SK-N-SH treated with all-trans-retinoic acid at 6 μM for 48 hours (cell line): ENCODE measurements around the gene POC1A.
A peak's percentile ranks its signal among the peaks of the same experiment; 100 is the strongest.

Experiments used
- ATAC-seq: fragments of 200-7000 bp; cut with Tn5 transposase; 3 replicates; pipeline ENCODE4 v1.9.1; 2020; ENCODE audit warnings: mild to moderate bottlenecking, moderate library complexity
- BACH2 ChIP-seq: fragments of 250-450 bp; sonication (Bioruptor Pico); IDR thresholded peaks from 2 replicates; pipeline ENCODE4 v1.9.0; 2021; ENCODE audit warnings: mild to moderate bottlenecking, borderline replicate concordance
- CSDC2 ChIP-seq: fragments of 250-450 bp; sonication (Bioruptor Pico); IDR thresholded peaks from 2 replicates; pipeline ENCODE4 v1.5.0; 2020; ENCODE audit warnings: mild to moderate bottlenecking, moderate library complexity
- GLIS3 ChIP-seq: fragments of 250-450 bp; sonication (Bioruptor Pico); IDR thresholded peaks from 2 replicates; pipeline ENCODE4 v1.5.0; 2020; ENCODE audit warnings: mild to moderate bottlenecking, moderate library complexity
- OSR1 ChIP-seq: fragments of 250-450 bp; sonication (Bioruptor Pico); IDR thresholded peaks from 2 replicates; pipeline ENCODE4 v1.8.0; 2022; ENCODE audit warnings: moderate library complexity, mild to moderate bottlenecking, inconsistent platforms
- SNAI2 ChIP-seq: fragments of 250-450 bp; sonication (Bioruptor Pico); IDR thresholded peaks from 2 replicates; pipeline ENCODE4 v1.5.0; 2020; ENCODE audit warnings: mild to moderate bottlenecking, moderate library complexity
- TCF4 ChIP-seq: fragments of 250-450 bp; sonication (Bioruptor Pico); IDR thresholded peaks from 2 replicates; pipeline ENCODE4 v1.8.0; 2021; ENCODE audit warnings: mild to moderate bottlenecking, moderate library complexity, borderline replicate concordance
- ZFP30 ChIP-seq: fragments of 450-650 bp; formaldehyde crosslinking; IDR thresholded peaks from 2 replicates; pipeline ENCODE4 v1.5.0; 2022; ENCODE audit warnings: mild to moderate bottlenecking, moderate library complexity
- ZNF565 ChIP-seq: fragments of 450-650 bp; formaldehyde crosslinking; conservative IDR thresholded peaks from 2 replicates; pipeline ENCODE4 v1.5.0; 2020; ENCODE audit warnings: low read depth, mild to moderate bottlenecking, moderate library complexity
- ZNF70 ChIP-seq: fragments of 450-650 bp; formaldehyde crosslinking; IDR thresholded peaks from 2 replicates; pipeline ENCODE4 v1.5.0; 2020; ENCODE audit warnings: mild to moderate bottlenecking, moderate library complexity
- ZNF8 ChIP-seq: fragments of 450-650 bp; formaldehyde crosslinking; IDR thresholded peaks from 2 replicates; pipeline ENCODE4 v1.5.0; 2020; ENCODE audit warnings: mild to moderate bottlenecking, moderate library complexity
- TF ChIP-seq, protein P1 (sequence below): fragments of 250-450 bp; sonication (Bioruptor Pico); IDR thresholded peaks from 2 replicates; pipeline ENCODE4 v1.5.0; 2020; ENCODE audit warnings: mild to moderate bottlenecking, moderate library complexity
- TF ChIP-seq, protein P2 (sequence below): fragments of 250-450 bp; sonication (Bioruptor Pico); IDR thresholded peaks from 2 replicates; pipeline ENCODE4 v1.5.1; 2021; ENCODE audit warnings: mild to moderate bottlenecking, moderate library complexity
- TF ChIP-seq, protein P3 (sequence below): fragments of 250-450 bp; sonication (Bioruptor Pico); IDR thresholded peaks from 2 replicates; pipeline ENCODE4 v1.5.1; 2020; ENCODE audit warnings: low read depth, mild to moderate bottlenecking, moderate library complexity

POC1A gene

DNA sequence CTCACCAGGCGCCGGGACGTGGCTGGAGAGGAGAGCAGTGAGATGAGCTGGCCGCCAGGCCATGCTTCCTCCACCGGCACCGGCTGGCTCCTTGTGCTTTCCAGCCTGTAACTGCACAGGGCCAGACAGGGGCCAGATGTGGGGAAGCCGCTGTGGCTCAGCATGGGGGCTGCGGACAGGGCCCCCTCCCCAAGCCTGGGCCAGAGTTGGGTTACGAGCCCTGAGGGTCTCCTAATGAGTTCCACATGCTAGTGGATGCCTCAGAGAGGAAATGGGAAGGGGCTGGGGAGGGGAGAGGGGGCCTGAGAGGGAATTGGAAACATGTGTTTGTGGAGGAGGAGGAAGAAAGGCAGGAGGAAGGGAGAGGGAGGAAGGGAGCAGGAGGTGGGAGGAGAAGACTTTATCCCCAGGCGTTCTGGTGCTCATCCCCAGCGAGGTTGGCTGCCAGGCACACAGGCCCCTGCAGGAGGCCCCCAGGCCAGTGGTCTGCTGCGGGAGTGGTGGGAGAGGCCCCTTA lies 86.1 kb downstream of the POC1A start:
- TF ChIP-seq ZNF70: peak; percentile 64; the same call in 1 of the 2 replicates
- TF ChIP-seq, protein P1, sequence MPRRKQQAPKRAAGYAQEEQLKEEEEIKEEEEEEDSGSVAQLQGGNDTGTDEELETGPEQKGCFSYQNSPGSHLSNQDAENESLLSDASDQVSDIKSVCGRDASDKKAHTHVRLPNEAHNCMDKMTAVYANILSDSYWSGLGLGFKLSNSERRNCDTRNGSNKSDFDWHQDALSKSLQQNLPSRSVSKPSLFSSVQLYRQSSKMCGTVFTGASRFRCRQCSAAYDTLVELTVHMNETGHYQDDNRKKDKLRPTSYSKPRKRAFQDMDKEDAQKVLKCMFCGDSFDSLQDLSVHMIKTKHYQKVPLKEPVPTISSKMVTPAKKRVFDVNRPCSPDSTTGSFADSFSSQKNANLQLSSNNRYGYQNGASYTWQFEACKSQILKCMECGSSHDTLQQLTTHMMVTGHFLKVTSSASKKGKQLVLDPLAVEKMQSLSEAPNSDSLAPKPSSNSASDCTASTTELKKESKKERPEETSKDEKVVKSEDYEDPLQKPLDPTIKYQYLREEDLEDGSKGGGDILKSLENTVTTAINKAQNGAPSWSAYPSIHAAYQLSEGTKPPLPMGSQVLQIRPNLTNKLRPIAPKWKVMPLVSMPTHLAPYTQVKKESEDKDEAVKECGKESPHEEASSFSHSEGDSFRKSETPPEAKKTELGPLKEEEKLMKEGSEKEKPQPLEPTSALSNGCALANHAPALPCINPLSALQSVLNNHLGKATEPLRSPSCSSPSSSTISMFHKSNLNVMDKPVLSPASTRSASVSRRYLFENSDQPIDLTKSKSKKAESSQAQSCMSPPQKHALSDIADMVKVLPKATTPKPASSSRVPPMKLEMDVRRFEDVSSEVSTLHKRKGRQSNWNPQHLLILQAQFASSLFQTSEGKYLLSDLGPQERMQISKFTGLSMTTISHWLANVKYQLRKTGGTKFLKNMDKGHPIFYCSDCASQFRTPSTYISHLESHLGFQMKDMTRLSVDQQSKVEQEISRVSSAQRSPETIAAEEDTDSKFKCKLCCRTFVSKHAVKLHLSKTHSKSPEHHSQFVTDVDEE (CRISPR knock-in tag): peak; percentile 73; the same call in 1 of the 2 replicates
- peak; percentile 96 for TF ChIP-seq TCF4 (CRISPR knock-in tag)
- TF ChIP-seq, protein P2, sequence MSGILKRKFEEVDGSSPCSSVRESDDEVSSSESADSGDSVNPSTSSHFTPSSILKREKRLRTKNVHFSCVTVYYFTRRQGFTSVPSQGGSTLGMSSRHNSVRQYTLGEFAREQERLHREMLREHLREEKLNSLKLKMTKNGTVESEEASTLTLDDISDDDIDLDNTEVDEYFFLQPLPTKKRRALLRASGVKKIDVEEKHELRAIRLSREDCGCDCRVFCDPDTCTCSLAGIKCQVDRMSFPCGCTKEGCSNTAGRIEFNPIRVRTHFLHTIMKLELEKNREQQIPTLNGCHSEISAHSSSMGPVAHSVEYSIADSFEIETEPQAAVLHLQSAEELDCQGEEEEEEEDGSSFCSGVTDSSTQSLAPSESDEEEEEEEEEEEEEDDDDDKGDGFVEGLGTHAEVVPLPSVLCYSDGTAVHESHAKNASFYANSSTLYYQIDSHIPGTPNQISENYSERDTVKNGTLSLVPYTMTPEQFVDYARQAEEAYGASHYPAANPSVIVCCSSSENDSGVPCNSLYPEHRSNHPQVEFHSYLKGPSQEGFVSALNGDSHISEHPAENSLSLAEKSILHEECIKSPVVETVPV (CRISPR knock-in tag): no peak
- TF ChIP-seq ZFP30 (CRISPR knock-in tag): no peak
- TF ChIP-seq, all 23 proteins: peak for 3
- ATAC-seq: peak; percentile 64

DNA sequence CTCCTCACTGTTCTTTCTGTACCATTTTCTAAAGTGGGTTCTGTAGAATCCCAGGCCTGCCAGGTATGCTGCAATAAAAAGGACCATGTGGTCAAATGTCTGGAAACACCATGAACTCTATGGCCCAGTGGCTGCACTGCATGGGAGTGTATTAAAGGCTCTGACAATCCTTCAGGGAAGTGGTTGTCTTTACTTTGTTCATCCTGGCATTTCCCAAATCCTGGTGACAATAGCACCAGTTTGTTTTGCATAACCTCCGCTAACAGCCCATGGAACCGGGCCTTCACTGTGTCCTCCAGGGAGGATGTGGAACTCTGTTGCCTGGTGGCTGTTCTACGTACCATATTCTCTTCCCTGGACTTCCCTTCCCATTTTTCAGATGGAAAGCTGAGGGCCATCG lies 86.7 kb downstream of the POC1A start:
- ATAC-seq: no peak
- TF ChIP-seq ZNF70: no peak
- no peak for TF ChIP-seq CSDC2 (CRISPR knock-in tag)
- no peak for TF ChIP-seq ZNF8 (CRISPR knock-in tag)
- TF ChIP-seq ZNF565 (CRISPR knock-in tag): no peak
- TF ChIP-seq, protein P1 (CRISPR knock-in tag): no peak
- no peak for TF ChIP-seq SNAI2 (CRISPR knock-in tag)
- TF ChIP-seq BACH2: no peak
- TF ChIP-seq, protein P3, sequence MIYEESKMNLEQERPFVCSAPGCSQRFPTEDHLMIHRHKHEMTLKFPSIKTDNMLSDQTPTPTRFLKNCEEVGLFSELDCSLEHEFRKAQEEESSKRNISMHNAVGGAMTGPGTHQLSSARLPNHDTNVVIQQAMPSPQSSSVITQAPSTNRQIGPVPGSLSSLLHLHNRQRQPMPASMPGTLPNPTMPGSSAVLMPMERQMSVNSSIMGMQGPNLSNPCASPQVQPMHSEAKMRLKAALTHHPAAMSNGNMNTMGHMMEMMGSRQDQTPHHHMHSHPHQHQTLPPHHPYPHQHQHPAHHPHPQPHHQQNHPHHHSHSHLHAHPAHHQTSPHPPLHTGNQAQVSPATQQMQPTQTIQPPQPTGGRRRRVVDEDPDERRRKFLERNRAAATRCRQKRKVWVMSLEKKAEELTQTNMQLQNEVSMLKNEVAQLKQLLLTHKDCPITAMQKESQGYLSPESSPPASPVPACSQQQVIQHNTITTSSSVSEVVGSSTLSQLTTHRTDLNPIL (CRISPR knock-in tag): no peak
- no peak for TF ChIP-seq TCF4 (CRISPR knock-in tag)
- no peak for TF ChIP-seq ZFP30 (CRISPR knock-in tag)
- no peak for TF ChIP-seq GLIS3 (CRISPR knock-in tag)
- no peak for TF ChIP-seq OSR1 (CRISPR knock-in tag)
- TF ChIP-seq, protein P2 (CRISPR knock-in tag): no peak

DNA sequence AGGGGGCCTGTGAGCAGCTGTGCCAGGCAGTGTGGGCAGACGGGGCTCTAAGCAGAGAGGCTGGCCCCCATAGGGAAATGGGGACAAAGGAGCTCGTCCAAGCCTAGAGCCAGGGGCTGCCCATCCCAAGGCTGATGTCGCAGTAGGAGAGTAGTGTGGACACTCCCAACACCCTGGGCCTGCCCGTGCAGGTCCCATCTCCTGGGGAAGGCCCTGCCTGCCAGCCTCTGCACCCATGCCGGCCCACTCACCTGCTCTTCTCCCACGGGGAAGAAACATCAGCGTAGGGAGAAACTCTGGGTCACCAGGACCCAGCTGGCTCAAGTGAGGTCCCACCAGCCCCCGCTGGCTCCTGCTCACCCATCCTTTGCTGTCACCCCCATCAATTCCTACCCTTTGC lies 87.2 kb downstream of the POC1A start:
- no peak for ATAC-seq
- TF ChIP-seq BACH2 (no peak), ZNF565 (CRISPR knock-in tag) (no peak), GLIS3 (CRISPR knock-in tag) (no peak)
- TF ChIP-seq, protein P1 (CRISPR knock-in tag): no peak
